OCI-LY1 (cell line): ENCODE measurements around the gene FOXN3.

Source experiments
- H2AFZ ChIP-seq: fragments of 200-600 bp; sonication (generic), shearing (Covaris generic); 2 replicates; pipeline ENCODE4 v1.6.0; 2014; ENCODE audit warnings: antibody characterized with exemption, mild to moderate bottlenecking, low read length
- H3F3A ChIP-seq: fragments of 200-600 bp; sonication (generic), shearing (Covaris generic); 2 replicates; pipeline ENCODE4 v1.6.0; 2014; ENCODE audit warnings: mild to moderate bottlenecking, antibody characterized with exemption, low read length, moderate library complexity; ENCODE audit not compliant: insufficient read depth
- H3K27ac ChIP-seq: fragments of 200-600 bp; sonication (generic); 2 replicates; pipeline ENCODE4 v1.5.1; 2014; ENCODE audit warnings: low read length, mixed run types, mild to moderate bottlenecking, low read depth; ENCODE audit not compliant: poor library complexity, severe bottlenecking
- H3K27me3 ChIP-seq: fragments of 200-600 bp; sonication (generic); 2 replicates; pipeline ENCODE4 v1.6.0; 2014; ENCODE audit warnings: antibody characterized with exemption, mild to moderate bottlenecking, low read length, moderate library complexity; ENCODE audit not compliant: insufficient read depth
- H3K36me3 ChIP-seq: fragments of 200-600 bp; sonication (generic); 2 replicates; pipeline ENCODE4 v1.6.1; 2014; ENCODE audit warnings: mild to moderate bottlenecking, antibody characterized with exemption, low read length, moderate library complexity, mixed read lengths; ENCODE audit not compliant: insufficient read depth
- H3K4me1 ChIP-seq: fragments of 200-600 bp; sonication (generic); 2 replicates; pipeline ENCODE4 v1.5.1; 2014; ENCODE audit warnings: mild to moderate bottlenecking, low read length, moderate library complexity; ENCODE audit not compliant: insufficient read depth, severe bottlenecking
- H3K4me2 ChIP-seq: fragments of 200-600 bp; sonication (generic), shearing (Covaris generic); 2 replicates; pipeline ENCODE4 v1.6.1; 2014; ENCODE audit warnings: low read length
- H3K4me3 ChIP-seq: fragments of 200-600 bp; sonication (generic); 2 replicates; pipeline ENCODE4 v1.5.1; 2014; ENCODE audit warnings: low read length, low read depth, mild to moderate bottlenecking, mixed read lengths; ENCODE audit not compliant: poor library complexity, severe bottlenecking
- H3K79me2 ChIP-seq: fragments of 200-600 bp; shearing (Covaris generic); 2 replicates; pipeline ENCODE4 v1.6.1; 2016; ENCODE audit warnings: mixed run types, low read length, mixed read lengths; ENCODE audit not compliant: insufficient read depth
- H3K9ac ChIP-seq: fragments of 200-600 bp; sonication (generic), shearing (Covaris generic); 2 replicates; pipeline ENCODE4 v1.6.1; 2014; ENCODE audit warnings: mild to moderate bottlenecking, low read length, mixed read lengths
- H3K9me2 ChIP-seq: fragments of 200-600 bp; sonication (generic), shearing (Covaris generic); 2 replicates; pipeline ENCODE4 v1.6.1; 2014; ENCODE audit warnings: low read depth, mild to moderate bottlenecking, low read length, mixed read lengths
- H3K9me3 ChIP-seq: fragments of 200-600 bp; shearing (Covaris generic); 2 replicates; pipeline ENCODE4 v1.6.1; 2014; ENCODE audit warnings: low read length, mixed read lengths
- H4K20me1 ChIP-seq: fragments of 200-600 bp; sonication (generic), shearing (Covaris generic); 2 replicates; pipeline ENCODE4 v1.6.0; 2016; ENCODE audit warnings: mild to moderate bottlenecking, low read length; ENCODE audit not compliant: insufficient read depth
- EZH2 ChIP-seq: fragments of 200-600 bp; sonication (generic), shearing (Covaris generic); IDR thresholded peaks from 2 replicates; pipeline ENCODE4 v1.8.0; 2017; ENCODE audit warnings: borderline replicate concordance, mixed run types, mild to moderate bottlenecking, antibody characterized with exemption, low read length, moderate library complexity, mixed read lengths
- TF ChIP-seq, protein P1 (sequence below): fragments of 200-600 bp; sonication (generic), shearing (Covaris generic); IDR thresholded peaks from 2 replicates; pipeline ENCODE4 v1.5.1; 2017; ENCODE audit warnings: mild to moderate bottlenecking, antibody characterized with exemption, low read length, moderate library complexity, mixed read lengths

FOXN3 gene

DNA sequence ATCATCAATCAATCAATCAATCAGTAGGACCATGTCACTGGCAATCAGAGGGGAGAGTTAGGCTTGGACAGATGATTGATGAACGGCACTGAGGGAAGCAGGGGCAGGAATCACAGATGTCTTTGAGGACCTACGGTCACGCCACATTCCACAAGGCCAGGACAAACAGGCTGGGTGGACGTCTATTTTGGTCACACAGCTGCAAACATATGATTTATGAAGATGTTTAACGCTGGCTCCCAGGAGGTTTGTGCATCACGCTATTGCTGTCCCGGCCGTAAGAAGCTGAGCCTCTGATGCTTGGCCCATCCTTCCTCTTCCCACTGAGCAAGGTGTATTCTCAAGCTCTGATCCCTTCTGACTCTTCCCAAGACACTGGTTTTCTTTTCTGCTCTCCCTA lies 160.8 kb downstream of the FOXN3 start:
- H3K36me3 ChIP-seq, result peaks cover 8% of the 10 kb centered on the region
- no peak overlapping the region for H3K9ac ChIP-seq
- H3K9me3 ChIP-seq, result peaks cover 5% of the 10 kb centered on the region
- no peak overlapping the region for H3K4me3 ChIP-seq
- no peaks in the 10 kb centered on the region for H4K20me1 ChIP-seq
- H3K79me2 ChIP-seq, result no peaks in the 10 kb centered on the region
- no peaks in the 10 kb centered on the region for H3K9me2 ChIP-seq
- no peaks in the 10 kb centered on the region for H3K27me3 ChIP-seq
- no peak overlapping the region for H2AFZ ChIP-seq
- TF ChIP-seq, protein P1, sequence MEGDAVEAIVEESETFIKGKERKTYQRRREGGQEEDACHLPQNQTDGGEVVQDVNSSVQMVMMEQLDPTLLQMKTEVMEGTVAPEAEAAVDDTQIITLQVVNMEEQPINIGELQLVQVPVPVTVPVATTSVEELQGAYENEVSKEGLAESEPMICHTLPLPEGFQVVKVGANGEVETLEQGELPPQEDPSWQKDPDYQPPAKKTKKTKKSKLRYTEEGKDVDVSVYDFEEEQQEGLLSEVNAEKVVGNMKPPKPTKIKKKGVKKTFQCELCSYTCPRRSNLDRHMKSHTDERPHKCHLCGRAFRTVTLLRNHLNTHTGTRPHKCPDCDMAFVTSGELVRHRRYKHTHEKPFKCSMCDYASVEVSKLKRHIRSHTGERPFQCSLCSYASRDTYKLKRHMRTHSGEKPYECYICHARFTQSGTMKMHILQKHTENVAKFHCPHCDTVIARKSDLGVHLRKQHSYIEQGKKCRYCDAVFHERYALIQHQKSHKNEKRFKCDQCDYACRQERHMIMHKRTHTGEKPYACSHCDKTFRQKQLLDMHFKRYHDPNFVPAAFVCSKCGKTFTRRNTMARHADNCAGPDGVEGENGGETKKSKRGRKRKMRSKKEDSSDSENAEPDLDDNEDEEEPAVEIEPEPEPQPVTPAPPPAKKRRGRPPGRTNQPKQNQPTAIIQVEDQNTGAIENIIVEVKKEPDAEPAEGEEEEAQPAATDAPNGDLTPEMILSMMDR, result no peak
- no peak for TF ChIP-seq EZH2
- H3K4me1 ChIP-seq, result peaks cover 10% of the 10 kb centered on the region
- no peak overlapping the region for H3K4me2 ChIP-seq
- no peaks in the 10 kb centered on the region for H3F3A ChIP-seq
- H3K27ac ChIP-seq, result no peak overlapping the region

DNA sequence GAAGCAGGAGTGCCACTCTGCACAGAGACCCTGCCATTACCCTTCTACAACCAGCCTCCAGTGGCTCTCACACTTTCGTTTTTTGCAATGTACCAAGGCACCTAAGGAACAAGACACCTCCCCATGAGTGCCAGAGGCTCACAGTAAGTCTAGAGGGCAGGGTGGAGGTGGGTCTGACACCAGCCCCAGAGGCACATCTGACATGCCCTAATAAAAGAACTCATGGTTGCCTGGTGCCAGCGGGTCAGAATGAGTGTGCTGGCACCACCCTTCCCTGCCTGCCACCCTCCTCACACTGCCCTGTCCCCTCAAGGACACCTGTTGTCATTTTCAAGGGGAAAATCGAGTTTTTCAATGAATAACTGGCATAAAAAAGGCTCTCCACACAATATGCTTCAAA lies 161.2 kb downstream of the FOXN3 start:
- Histone ChIP-seq H3F3A (no peaks in the 10 kb centered on the region), H3K36me3 (peaks cover 12% of the 10 kb centered on the region), H3K27ac (no peak overlapping the region), H3K9me2 (no peaks in the 10 kb centered on the region), H3K4me1 (peaks cover 10% of the 10 kb centered on the region), H4K20me1 (no peaks in the 10 kb centered on the region), H3K4me3 (no peak overlapping the region), H3K9me3 (peaks cover 10% of the 10 kb centered on the region), H3K4me2 (no peak overlapping the region), H3K79me2 (no peaks in the 10 kb centered on the region), H3K27me3 (no peaks in the 10 kb centered on the region), H2AFZ (no peak overlapping the region), H3K9ac (no peak overlapping the region)
- no peak for TF ChIP-seq EZH2
- TF ChIP-seq, protein P1, result no peak

DNA sequence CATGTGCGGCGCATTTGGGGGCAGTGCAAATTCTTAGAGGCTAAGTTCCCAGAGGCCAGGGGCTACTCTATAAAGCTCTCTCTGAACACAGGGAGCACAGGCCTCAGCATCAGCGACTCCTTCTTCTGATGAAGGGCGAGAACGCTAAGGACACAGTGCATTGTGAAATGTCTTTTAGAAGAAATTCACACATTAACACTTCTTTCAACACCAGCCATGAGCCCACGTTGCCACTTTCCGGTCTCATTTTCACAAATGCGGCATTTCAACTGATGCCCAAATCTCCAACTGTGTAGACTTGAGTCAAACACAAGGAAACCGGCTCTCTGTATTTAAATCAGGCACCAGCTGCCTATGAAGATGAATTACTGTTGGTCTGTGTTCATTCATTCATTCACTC lies 162.0 kb downstream of the FOXN3 start:
- Histone ChIP-seq H3K9me3 (peaks cover 10% of the 10 kb centered on the region), H3K4me2 (no peak overlapping the region), H3F3A (no peaks in the 10 kb centered on the region), H3K4me3 (no peak overlapping the region), H3K27ac (no peak overlapping the region), H4K20me1 (no peaks in the 10 kb centered on the region), H3K79me2 (no peaks in the 10 kb centered on the region), H3K4me1 (peaks cover 10% of the 10 kb centered on the region), H2AFZ (no peak overlapping the region), H3K9ac (no peak overlapping the region), H3K9me2 (no peaks in the 10 kb centered on the region), H3K27me3 (no peaks in the 10 kb centered on the region), H3K36me3 (peaks cover 19% of the 10 kb centered on the region)
- TF ChIP-seq, protein P1, result no peak
- no peak for TF ChIP-seq EZH2
